Urothelium cell line (cell line): ENCODE data around the gene DNAJC5.

Experiments
- DNase-seq: peaks from one replicate; pipeline ENCODE4 v3.0.0; 2011; ENCODE audit warnings: low spot score, mixed read lengths
- FAIRE-seq: peaks from 2 replicates; lab custom pipeline; 2011; peaks lifted over from hg19 to GRCh38; lab: Jason Lieb, UNC

The DNAJC5 gene

DNA sequence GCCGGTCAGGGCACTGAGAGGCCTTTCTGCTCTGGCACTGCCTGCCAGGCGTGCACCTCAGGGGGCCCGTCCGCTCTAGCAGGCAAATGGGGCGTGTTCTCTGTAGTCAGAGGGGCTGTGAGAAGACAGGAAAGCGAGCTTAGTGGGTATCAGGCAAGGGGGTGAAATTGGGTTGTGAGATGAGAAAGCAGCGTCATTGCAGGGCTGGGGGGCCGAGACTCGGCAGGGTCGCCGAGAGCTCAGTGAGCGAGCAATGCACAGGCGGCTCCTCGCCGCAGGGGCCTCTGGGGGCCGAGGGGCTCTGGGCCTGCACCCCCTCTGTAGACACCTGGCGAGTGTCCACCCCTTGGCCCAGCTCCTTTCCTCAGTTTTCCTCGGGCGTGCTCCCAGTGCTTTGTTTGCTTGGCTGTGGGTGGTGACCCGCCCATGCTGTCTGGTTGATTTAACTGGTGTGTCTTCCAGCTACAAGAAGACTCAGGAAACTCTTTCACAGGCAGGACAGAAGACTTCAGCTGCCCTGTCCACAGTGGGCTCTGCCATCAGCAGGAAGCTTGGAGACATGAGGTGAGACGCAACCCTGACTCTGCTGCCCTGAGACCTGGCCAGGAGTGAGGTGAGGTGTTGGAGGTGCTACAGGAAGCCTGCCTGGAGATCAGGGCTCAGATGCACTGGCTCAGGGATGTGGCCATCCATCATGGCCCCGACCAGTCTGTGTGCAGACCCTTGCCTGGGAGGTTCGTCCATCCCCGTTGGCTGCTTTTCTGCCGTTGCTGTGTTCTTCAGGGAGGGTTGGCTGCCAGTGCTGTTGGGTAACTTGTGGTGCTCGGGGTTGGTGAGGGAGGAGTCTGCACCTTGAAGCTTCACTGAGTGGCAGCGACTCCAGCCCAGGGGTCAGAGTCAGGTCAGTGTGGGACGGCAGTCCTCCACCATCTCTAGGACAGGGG is 12.4 kb upstream of the DNAJC5 start:
- DNase-seq (no peak), FAIRE-seq (no peak)

DNA sequence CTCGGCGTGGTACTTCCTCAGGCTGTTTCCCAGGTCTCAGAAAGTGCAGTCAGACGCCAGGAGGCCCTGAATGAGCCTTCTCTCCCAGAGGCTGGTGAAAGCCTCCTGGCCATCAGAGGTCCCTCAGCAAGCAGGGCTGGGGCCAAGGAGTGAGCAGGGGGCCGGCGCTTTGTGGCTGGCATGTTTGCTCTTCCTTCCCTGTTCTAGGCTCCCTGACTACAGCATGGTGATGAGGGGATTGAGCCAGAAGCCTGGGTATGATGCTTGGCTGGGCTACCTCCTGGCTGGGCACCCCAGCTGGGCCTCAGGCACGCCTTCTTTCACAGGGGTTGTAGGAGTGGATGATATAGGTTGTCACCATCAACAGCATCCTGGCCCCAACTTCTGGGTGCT is 11.7 kb upstream of the DNAJC5 start:
- FAIRE-seq (no peak), DNase-seq (no peak)

DNA sequence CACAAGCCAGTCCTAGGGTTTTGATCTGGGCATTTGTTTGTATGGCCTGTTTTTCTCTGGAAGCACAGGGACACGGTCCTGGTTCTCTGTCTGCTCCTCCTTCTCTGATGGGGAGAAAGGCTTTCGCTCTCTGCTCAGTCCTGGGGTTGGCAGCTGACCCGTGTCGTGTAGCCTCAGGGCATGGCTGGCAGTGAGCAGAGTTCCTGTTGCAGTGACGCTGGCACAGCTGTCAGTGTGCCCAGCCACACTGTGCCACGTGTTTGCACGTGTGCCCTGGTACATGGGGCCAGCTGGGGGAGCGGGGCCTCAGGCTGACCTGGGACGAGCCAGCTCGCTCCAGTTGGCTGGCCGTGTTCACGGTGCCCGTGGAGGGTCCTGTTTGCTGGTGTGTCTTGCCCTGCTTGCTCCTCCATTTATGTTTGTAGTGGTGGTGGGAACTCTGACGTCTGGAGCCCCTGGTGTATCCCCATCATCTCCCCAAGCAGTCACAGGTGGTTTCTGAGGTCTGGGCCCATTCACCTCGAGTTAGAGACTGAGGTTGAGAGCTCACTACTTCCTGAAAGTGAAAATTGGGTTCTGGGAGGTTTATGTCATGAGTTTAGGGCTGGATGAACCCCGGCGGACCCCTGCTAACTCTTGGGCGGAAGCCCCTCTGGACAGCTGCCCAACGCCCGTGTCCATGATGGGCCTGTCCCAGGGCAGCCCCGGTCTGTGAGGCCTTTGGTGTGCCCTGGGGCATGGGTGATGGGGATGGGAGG is 10.2 kb upstream of the DNAJC5 start:
- no peak for FAIRE-seq
- no peak for DNase-seq

DNA sequence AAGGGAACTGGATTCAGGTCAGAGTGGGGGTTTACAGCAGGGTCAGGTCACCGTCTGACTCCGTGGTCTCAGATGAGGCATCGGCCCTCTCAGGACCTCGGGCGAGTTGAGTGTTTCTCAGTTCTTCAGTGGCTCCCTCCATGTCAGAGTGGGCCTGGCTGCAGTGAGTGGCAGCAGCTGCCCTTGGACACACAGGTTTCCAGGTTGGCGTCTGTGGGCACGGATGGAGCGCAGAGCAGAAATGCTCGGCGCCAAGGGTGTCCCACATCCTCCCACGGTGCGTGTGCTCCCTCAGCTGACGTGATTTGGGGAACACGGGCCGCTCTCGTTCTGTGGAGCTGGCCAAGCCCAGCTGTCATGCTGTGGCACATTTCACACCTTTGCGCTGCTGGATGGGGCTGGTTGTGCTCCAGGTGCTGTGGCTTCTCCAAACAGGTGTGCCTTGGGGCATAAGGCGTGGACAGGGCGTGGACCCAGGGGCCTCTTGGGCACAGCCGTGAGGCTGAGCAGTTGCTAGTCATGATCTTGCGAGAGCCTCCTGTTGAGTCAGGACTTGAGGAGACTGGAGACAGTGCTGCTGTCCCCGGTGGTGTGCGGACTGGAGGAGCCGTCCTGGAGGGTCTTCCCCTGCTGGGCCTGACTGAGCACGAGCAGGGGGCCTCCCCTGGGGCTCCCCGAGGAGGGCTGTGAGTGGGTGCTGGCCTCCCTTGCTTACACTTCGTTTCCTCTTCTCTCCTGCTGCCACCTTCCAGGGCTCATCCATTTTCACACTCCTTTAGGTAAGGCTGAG is 9.5 kb upstream of the DNAJC5 start:
- DNase-seq (no peak), FAIRE-seq (no peak)

DNA sequence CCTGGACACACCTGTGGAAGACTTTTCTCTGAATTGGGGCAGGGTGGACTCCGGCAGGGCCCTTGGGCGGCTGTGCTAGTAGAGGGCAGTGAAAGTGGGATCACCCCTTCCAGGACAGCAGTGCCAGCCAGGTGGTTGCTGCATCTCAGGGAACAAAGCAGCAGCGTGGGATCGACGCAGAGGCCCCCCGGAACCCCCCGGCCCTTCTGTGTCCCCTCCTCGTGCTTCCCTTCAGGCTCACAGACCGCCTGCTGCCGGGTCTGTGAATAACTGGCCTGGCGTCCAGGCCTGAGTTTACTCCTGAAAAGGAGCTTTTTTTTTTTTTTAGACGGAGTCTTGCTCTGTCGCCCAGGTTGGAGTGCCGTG is 8.9 kb upstream of the DNAJC5 start:
- DNase-seq (no peak), FAIRE-seq (no peak)

DNA sequence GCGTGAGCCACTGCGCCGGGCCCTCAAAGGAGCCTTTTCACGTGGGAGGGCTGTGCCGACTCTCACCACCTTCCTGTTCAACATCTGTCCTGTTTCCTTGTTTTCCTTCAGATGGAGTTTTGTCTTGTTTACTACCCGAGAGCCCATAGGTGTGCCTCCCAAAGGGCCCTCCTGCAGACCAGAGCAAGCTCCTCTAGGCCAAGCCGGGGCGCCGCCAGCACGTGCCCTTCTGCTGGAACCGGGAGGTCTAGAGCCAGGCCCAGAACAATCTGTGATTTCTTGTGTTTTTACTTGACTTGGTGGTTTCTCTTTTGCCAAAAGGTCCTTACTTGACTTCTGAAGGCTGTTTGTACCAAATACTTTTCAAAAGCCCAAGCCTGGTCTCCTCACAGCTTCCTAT is 8.0 kb upstream of the DNAJC5 start:
- DNase-seq: no peak
- no peak for FAIRE-seq

DNA sequence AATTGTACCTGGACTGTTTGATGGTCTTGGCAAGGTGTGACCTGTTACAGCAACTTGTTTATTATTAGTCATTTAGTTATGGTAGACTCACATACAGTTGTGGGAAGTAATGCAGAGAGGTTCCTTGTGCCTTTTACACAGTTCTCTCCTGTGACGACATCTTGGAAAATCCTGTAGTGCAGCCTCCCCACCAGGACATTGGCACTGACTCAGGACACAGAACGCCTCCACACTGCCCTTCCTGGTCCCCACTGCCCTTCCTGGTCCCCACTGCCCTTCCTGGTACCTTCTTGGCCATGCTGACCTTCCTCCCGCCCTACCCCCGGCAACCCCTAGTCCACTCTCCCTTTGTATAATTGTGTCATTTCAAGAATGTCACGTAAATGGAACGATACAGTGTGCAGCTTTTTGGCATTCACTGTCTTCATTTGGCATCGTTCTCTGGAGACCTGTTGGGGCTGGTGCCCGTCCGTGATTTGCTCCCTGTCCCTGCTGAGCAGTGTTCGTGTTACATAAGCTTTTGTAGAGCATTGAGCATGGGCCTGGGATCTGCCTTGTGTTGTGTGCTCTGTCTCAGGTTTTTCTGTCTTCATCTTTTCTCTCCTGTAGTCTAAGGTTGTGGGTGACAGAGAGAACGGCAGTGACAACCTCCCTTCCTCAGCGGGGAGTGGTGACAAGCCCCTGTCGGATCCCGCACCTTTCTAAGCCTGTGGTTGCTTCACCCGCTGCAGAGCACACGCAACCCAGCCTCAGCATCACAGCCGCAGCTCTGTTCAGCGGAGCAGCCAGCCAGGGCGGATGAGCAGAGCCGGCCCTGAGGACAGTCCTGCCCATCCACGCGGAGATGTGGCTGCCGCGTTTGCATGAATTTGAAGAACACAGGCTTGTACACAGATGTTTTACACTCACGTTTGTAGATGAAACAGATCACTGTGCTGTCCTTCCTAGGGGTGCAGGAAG is 5.4 kb upstream of the DNAJC5 start:
- FAIRE-seq (no peak), DNase-seq (no peak)

DNA sequence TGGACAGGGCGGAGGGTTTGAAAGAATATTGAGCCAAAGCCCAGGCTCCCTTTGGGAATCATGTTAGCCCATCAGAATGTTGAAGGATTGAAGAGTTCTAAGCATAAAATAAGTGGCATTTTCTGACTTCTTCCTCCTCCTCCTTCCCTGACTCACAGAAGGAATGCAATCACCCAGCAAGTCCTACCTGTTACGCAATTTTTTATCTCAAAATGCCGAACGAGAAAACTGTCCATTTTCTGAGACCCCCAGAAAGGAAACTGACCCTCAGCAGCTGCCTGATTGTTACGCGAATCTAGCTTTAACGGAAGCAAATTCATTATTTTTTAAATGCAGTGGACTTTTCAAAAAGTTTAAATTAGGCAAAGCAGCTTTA is 4.7 kb upstream of the DNAJC5 start:
- DNase-seq: no peak

DNA sequence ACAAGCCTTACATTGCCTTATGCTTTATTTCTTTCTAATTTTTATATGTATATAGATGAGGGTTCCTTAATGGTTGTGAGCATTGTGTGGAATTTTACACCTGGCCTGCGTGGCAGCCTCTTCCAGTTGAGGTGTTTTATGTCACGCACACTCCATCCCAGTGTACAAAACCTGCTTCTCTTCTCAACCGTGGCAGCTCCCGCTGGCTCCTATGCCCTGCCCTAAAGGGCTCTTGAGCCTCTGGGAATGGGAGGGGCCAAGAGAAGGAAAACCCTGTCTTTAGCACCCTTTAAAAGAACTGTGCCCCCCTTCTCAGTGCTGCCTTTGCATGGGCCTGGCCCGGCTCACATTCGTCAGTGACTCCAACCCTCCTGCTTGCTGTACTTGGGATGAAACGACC is 4.3 kb upstream of the DNAJC5 start:
- FAIRE-seq (no peak), DNase-seq (no peak)

More for the DNA sequence above, 4.7 kb upstream of the DNAJC5 start:
- FAIRE-seq: no peak

DNA sequence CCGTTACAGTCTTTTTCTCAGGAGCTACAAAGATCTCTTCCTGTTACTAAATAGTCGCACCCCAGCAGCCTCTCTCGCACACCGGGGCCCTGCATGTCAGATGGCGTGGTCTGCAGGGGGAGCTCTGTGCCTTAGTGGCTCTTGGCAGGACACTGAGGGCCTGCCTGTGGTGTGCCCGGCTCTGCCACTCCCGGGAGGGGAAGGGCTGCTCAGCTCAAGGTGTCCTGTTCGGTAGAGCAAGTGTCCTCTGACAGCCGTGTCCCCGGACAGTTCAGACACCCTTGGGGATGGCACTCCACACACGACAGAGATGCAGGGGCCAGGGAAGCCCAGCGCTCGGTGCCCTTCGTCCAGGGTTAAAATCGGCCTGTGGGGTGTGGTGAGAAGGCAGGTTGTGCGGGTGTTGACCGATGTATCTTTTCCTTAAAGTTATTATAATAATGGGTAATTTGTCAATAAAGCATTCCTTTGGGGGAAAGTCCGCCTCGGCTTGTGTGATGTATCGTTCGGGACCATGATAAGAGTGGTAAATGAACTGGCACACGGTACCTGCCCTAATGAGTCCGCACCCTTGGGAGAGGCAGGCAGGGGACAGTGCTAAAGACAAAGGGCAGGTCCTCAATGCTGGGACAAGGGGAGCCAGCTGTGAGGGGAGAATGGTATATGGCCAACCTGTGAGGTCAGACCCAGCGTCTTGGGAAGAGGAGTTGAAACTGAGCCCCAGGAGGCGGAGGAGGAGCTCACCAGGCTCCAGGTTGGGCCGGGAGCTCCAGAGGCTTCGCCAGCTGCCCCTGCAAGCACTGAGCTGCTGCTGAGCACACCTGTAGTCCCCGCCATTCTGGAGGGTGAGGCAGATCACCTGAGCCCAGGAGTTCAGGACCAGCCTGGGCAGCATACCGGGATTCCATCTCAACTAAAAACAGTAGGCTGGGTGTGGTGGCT is 3.6 kb upstream of the DNAJC5 start:
- DNase-seq (no peak), FAIRE-seq (no peak)

DNA sequence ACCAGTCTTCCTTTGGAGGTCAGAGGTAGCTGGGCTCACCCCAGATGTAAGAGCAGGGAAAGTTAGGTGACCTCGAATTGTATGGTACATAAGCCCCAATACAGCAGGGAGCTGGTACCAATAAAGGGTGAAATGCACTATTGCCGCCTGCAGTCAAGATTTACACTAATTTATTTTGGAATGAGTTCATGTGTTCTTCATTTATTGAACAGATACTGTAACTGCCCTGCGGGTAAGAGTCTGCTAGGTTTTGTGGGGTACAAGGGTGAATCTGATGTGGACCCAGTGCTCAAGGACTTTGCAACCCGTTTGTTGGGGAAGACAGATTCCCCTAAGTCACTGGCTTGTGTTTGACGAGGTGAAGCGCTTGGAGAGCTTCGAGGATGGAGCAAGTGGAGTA is 2.5 kb upstream of the DNAJC5 start:
- no peak for DNase-seq
- FAIRE-seq: no peak

DNA sequence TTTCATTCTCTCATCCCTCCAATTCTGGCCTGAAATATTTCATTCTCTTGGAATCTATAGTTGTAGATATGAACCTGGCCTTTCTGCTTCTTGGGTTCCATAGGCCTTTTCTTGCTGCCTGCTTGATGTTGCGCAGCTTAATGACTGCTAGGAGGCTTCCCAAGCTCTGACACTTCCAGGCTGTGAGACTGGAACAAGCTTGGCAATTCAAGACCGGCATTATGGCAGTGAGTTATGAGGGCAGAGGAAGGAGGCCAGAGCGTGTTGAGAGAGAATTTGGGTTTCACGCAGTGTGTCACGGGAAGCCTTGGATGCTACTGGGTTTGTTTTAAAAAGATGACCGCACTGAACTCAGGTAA is 948 bp upstream of the DNAJC5 start:
- FAIRE-seq: no peak
- no peak for DNase-seq

DNA sequence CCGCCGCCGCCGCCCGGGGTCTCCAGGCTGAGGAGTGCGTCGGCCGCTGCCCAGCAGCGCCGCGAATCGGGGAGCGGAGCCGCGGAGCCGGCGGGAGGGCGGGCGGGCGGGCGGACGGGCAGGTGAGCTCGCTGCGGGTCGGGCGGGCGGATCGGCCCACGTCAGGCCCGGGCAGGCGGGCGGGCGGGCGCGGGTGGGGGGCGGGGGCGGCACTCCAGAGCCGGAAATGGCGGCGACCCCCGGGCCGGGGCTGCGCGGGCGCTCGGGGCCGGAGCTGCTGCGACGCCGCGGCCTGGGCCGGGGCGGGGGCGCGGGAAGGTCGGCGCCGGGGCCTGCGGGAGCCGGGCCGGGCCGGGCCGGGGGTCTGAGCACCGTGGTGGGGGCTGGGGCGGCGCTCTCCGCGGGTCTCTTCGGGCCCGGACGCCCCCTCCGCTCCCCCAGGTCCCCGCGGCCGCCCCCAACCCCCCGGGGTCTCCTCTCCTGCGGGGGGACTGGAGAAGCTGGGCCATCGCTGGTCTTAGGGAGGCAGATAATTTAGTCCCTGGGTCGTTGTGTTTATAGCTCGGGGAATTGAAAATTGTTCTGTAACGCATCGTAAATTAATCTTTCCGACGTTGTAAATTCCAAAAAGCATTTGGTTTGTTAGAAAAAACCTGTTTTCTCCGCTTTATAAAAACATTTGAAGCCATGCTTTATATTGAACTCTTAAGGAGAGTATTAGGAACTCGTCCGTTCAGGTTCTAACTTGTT is 451 bp downstream of the DNAJC5 start:
- DNase-seq: no peak
- FAIRE-seq: no peak

DNA sequence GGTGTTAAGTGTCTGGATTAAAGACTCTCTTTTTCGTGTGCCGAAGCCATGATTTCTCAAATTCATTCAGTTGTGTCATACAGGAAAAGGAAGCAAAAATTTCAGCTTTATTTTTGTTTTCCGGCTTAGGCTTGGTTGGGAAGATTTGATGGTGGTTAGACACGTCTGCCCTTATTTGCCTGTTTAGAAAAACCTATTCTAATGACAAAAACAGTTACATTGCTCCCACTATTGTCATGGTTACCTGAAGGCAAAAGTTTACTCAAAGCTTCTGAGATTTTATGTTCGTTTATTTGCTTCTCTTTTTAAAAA is 982 bp downstream of the DNAJC5 start:
- DNase-seq (no peak), FAIRE-seq (no peak)

DNA sequence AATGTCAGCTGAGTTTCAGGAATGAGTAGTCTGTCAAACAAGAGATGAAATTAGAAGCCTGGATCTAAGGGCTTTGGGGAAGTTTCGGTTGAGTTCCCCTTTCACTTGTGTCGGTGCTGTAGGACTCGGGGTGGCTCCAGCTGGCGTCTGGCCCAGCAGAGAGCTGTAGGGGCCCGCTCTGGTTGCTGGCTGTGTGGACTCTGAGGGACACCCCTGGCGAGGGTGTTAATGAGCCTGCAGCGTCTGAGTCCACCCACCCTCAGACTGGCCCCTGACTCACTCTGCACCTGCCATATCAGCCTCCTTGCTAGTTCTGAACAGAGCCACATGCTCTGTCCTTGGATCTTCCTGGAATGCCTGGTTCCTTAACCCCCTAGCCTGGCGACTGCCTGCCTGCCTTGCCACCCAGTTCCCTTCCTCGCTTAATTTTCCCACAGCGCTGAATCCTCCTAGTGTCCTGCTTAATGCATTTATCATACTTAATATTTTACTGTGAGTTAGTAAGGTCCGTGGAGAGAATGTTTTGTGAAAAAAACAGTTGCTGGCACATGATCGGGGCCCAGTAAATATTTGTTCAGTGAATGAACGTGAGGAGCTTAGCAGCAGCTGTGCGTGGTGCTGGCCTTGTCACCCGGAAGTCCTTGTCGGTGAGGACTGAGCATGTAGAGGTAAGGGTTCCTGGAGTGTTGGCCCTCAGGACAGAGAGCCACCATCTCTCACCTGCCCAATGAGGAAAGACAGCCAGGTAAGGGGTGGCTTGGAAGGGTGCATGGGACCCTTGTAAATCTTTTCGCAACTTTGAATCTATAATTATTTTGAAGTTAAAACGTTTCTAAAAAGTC is 1.6 kb downstream of the DNAJC5 start:
- no peak for DNase-seq
- FAIRE-seq: no peak

DNA sequence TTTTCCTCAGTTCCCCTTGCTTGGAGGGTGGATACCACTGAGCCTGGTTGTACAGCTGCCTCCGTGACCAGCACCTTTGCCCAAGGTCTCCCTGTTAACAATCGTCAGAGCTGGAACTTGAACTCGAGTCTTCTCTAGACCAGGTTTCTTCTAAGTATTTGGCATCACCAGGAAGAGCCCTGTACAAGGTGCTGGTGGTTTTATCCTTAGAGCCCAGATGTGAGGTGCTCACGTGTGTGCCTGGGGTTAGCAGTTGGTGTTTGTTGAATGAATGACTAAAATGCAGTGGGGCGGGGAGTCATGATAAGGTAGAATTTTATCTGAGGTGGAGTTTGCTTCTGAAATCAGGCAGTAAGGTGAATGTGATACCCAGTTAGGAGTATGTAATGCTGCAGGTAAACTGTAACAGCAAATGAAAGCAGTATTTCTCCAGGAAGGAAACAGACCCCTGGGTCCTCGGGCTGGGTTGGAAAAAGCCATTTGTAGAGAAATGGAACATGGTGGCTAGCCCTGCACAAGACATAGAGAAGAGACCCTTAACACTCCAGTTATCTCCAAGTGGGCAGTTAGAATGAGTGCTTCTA is 3.1 kb downstream of the DNAJC5 start:
- no peak for FAIRE-seq
- DNase-seq: no peak

DNA sequence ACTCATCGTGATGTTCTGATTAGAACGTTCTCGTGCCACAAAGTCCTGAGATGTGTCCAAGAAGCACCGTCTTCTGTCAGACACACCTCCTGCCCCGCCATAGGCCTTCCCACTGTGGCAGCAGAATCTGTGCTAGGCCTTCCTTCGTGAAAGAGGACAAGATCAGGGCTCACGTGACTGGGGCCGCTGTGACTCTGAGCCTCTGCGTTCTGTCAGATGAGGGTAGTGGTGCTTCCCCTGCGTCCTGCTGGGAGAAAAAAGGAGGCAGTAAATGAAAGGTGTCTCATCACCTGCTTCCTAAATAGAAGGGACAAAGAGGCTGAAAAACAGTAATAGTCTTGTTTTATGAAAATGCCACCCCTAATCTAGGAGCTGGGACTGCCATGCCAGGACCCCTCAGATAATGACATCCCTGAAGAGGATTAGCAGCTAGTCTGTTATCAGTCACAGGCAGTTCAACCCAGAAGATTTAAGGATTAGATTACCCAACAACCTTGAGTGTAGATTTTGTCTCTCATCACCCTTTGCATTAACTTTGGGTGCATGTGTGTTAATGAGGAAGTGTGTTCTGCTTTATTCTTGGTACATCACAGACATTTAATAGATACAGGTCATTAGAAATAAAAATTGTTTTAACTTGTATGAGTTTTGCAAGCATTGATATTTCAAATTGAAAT is 4.1 kb downstream of the DNAJC5 start:
- no peak for FAIRE-seq
- DNase-seq: no peak
